HG02938 (cell line): ENCODE measurements around the gene NXNL2.

ENCODE experiments used
- ATAC-seq: cut with Tn5 transposase; IDR thresholded peaks from one replicate; pipeline ENCODE4 v1.9.1; 2021; ENCODE audit warnings: mild to moderate bottlenecking, moderate library complexity; ENCODE audit not compliant: unreplicated experiment

Gene NXNL2

DNA sequence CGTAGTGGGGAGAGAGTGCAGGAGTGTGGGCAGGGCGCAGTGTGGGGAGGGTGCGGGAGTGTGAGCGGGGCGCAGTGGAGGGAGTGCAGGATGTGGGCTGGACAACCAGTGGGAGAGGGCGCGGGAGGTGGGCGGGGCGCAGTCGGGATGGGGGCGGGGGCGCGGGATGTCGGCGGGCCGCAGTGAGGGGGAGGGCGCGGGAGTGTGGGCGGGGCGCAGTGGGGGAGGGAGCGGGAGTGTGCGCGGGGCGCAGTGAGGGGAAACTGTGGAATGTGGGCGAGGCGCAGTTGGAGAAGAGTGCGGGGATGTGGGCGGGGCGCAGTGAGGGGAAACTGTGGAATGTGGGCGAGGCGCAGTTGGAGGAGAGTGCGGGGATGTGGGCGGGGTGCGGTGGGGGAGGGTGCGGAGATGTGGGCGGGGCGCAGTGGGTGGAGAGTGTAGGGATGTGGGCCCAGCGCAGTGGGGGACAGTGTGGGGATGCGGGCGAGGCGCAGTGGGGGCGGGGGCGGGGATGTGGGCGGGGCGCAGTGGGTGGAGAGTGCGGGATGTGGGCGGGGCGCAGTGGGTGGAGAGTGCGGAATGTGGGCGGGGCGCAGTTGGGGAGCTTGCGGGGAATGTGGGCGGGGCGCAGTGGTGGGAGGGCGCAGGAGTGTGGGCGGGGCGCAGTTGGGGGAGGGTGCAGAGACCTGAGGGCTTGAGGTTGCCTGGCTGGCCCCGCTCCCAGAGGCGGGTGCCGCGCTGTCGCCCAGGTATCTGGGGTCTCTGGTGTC is at the start of gene NXNL2:
Gene NXNL2, plus strand, starts transcription at position 723 of the 770 bp plus-strand sequence. CDS start 257 bp downstream, outside the sequence.
- ATAC-seq, result no peak

DNA sequence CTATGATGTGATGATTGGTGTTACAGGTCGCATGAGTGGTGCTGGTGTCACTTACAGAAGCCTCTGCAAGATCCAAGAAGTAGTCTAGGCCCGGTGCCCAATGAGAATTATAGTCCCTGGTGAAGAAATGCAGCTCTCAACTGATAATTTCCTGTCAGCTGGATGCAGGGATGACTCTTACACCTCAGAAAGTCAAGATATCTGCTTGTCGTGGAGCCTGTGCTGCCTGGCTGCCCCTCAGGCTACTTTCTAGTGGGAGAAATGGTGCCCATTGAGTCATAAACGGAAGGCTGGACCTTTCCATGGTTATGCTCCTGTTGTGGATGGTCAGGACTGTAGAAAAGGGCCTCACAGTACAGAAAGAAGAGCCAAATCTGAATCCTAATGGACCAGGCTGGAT is 46.8 kb upstream of the NXNL2 start:
- no peak for ATAC-seq

DNA sequence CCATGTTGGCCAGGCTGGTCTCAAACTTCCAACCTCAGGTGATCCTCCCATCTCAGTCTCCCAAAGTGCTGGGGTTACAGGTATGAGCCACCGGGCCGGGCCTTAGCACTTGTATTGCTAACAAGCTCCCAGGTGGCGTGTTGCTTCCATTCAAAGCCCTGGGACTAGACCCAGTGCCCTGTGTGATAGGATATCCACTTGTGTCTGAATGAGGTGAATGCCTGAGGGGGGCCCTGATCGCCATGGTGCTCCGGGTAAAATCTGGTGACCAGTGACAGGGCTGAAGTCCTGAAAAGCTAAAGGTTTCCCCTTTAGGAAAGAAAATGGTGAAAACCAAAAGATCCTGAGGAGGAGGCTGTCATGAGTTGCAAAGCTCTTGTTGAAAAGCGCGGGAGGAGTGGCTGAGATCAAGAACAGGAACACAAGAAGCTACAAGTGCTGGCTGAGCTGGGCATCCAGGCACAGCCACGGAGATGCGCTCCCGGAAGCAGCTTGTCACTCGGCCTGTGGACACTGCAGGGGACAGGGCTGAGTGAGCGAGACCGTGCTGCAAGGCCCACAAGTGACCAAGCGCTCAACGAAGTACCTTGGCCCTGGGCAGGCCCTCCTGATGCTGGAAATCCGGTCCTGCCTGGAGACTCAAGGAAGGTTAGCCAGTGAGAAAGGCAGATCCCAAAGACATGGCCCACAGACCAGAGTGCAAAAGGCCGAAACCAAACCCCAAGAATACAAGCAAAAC is 39.8 kb upstream of the NXNL2 start:
- no peak for ATAC-seq

DNA sequence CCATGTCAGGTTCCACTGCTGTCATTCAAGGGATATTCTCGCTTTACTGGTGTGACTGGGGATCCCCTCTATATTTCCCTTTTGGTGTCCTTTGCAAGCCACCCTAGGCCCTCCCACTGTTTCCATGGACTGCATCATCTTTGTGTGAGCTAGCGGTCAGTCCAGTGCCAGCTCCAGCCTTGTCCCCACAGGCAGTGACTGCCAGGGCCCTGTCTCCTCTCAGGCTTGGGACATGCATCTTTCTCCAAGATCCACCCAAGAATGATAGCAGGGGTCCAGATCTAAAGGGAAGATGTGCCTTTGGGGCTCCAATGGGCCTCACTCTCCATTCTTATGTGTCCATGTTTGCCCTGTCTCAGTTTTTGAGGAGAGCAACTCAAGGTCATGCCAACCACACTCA is 37.8 kb upstream of the NXNL2 start:
- ATAC-seq, result no peak

DNA sequence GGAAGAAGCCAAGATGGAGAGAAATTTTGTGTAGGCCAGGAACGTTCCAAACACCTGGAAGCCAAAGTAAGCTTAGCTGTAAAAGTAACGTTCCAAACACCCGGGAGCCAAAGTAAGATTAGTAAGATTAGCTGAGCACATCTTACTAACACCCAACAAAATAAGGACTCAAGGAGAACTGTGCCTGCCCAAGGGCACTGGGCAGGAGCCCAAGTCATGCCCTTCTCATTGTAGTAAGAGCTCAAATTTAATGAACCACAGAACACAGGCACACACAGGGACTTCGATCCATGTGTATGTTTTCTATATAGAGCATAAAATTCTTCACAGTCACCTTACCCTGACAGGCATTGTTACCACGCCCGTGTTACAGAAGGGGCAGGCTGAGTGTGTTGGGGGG is 36.1 kb upstream of the NXNL2 start:
- no peak for ATAC-seq

DNA sequence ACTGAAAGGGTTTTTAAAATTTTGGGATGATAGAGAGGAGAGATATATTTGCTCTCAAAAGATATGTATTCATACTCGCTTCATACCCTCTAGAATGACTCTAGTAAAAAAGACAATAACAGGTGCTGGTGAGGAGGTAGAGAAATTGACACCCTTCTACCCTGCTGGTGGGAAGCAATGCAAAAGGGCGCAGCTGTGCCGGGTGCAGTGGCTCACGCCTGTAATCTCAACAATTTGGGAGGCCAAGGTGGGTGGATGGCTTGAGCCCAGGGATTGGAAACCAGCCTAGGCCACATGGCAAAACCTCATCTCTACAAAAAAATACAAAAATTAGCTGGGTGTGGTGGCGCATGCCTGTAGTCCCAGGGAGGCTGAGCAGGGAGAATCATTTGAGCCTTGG is 33.9 kb upstream of the NXNL2 start:
- no peak for ATAC-seq

DNA sequence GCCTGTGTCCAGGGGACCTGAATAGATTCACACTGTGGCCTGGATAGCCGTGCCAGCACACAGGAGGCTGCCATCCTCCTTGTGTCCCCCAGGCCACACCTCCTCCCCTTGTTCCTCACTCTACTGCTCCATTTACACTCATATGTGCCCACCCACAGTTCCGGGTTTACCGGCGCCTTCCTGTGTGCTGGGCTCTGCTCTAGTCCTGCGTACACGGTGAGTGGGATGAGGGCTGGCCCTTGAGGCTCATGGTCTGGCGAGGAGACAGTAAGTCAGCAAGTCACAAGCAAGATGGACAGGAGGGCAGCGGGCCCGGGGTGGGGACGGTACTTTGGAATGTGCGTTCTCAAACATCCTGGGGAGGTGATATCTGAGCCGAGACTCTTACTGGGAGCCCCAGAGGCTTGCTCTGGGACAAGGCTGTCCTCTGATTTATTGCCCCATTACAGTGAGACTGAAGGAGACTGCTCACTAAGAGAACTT is 32.4 kb upstream of the NXNL2 start:
- no peak for ATAC-seq

DNA sequence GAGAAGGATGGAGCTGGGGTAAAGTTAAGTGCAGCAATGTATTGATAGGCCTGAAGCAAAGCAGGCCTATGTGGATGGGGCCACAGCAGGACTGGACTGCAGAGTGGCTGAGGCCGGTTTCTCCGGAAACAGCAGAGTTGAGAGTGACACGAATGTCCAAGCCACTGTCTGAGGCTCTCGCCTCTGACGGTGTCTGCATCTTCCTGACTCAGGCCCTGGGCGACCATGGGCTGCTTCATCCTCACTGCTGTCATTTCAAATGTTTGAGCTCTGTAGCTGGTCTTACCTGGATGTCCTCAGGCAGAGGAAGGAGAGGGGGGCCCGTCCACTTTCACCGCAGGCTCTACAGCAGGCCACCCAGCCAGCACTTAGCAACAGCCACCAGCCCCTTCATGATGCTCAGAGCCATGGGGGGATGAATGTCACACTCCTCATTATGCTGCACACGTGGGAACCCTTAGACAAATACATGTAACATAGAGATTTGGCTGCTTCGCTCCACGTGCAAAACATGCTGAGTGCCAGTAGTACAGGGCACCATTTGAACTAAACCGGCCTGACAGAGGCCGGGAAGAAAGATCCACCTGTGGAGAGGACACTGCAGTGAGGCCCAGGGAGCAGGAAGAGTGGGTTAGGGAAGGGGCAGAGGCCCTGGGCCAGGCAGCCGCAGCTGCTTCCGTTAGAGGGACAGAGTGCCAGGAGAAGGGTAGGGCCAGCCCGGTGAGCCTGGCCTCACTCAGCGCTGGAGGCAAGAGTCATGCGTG is 31.7 kb upstream of the NXNL2 start:
- ATAC-seq, result no peak

DNA sequence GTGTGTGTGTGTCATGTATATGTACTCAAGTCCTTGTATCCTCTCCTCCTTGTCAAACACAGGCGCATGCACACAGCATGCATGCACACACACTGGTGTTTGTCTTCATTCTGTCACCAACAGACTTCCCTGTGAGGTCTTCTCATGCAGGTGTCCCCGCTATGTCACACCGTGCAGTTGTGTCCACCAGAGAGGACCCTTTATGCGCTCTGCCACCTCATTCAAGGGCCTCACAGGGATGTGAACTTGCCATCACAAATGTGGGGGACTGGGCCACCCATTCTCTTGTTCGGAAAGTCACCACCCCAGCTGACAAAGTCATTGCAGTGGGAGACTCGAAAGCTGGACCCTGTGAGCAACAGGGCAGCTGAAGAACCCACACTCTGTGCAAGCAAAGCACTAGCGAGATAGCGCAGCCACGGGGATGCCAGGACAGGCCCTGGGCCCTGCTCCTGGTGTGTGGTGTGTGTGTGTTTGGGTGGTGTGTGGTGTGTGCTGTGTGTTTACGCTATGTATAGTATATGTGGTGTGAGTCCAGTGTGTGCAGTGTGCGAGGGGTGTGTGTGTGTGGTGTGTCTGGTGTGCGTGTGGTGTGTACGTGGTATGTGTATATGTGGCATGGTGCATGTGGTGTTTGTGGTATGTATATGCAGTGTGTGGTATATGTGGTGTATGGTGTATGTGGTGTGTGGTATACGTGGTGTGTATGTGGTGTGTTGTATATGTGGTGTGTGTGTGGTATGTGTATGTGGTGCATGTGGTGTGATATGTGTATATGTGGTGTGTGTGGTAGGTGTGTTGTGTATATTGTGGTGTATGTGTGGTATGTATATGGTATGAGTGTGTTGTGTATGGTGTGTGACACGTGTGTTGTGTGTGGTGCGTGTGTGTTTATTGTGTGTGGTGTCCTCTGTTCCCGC is 30.9 kb upstream of the NXNL2 start:
- no peak for ATAC-seq

DNA sequence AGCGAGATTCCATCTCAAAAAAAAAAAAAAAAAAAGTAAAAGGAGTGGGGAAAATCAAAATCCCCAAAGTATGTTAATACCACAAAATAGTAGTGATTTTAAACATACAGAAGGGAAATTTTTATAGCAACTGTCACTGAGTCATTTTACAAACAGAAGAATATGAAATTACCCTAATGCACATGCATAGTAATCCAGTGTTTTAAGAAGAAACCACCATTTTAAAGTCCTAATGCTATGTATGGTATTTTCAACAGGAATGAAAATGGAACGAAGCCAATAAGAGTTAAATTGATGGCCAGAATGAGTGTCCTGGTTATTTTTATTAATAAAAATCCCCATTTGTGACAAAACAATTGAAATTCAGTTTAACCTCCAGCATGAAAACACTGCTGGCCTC is 26.7 kb upstream of the NXNL2 start:
- no peak for ATAC-seq

DNA sequence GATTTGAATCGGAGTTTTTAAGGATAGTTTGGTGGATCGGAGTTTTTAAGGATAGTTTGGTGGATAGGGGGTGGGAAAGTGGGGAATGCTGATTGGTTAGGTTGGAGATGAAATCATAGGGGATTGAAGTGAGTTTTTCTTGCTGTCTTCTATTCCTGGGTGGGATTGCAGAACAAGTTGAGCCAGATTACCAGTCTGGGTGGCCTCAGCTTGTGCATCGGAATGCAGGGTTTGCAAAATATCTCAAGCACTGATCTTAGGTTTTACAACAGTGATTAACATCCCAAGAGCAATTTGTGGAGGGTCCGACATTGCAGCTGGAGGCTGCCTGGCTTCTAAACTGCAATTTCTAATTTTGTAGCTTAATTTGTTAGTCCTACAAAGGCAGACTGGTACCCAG is 23.1 kb upstream of the NXNL2 start:
- no peak for ATAC-seq

DNA sequence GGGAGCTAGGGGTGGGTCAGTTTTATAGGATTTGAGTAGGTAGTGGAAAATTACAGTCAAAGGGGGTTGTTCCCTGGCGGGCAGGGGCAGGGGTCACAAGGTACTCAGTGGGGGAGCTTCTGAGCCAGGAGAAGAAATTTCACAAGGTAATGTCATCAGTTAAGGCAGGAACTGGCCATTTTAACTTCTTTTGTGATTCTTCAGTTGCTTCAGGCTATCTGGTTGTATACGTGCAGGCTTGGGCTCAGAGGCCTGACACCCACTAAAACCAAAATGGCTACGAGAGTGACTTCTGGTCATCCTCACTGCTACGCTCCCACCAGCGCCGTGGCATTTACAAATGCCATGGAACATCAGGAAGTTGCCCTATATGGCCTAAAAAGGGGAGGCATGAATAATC is 20.7 kb upstream of the NXNL2 start:
- no peak for ATAC-seq

DNA sequence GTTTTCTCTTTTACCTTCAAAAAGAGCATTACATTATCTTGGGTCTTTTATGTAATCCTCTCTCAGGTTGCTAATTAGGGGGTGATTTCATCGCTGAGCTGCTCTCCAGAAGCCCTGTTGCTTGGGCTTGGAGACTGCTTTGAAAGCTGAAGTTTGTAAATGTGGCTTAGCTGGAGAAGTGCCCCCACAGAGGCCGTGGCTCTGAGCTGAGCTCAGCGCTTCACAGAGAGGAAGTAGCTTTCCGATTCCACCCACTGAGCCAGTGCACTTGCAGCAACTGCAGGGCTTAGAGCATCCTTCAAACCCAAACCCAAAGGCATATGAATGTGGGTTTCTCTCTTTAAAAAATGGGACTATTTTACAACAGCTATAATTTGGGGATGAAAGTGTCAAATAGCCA is 13.7 kb upstream of the NXNL2 start:
- no peak for ATAC-seq

DNA sequence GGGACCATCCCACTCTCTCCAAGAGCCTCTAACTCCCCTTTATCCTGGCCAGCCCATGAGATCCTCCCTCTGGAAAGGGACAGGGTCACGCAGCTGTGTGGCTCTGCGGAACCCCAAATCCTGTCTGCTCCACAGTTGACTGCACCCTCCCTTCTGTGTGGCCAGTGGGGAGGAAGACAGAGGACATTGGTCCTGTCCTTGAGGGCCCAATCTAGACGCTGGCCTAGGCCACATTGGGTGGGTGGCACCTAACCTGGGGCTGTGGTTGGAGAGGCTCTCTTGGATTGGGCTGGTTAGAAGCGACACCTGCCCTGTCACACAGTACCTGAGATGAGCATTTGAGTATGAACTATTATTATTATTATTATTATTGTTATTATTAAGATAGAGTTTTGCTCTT is 12.6 kb upstream of the NXNL2 start:
- no peak for ATAC-seq

DNA sequence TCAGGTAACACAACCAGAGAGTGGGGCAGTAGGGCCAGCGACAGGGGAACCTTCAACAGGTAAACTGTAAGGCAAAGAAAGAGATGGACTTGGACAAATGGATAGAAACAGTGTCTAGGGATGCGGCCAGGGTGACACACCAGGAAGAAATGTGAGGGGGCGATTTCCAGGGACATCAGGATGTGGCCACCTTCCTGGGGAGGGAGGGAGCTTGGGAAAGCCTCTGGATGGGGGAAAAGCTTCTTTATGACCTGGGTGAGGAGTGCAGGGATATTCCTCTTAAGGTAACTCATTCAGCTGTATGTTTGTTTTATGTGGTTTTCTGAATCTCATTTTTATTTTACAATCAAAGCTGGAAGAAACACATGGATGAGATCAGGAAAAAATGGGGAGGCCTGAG is 11.9 kb upstream of the NXNL2 start:
- no peak for ATAC-seq

DNA sequence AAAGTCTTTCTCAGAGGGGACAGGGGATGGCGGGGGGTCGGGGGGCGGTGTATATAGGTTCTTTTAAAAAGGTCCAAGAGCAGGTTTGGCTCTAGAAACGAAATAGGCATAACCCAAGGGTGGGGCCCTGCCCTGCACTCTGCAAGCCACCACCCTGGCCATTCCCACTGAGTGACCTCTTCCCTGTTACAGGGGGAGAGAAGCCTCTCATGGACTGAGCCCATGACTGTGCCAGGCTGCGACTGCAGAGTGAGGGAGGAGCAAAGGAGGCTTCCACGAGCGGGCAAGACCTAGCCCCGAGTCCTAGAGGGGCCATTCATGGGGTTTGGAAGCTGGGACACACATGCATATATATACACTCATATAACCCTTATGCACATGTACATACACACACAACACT is 10.1 kb upstream of the NXNL2 start:
- ATAC-seq, result no peak

DNA sequence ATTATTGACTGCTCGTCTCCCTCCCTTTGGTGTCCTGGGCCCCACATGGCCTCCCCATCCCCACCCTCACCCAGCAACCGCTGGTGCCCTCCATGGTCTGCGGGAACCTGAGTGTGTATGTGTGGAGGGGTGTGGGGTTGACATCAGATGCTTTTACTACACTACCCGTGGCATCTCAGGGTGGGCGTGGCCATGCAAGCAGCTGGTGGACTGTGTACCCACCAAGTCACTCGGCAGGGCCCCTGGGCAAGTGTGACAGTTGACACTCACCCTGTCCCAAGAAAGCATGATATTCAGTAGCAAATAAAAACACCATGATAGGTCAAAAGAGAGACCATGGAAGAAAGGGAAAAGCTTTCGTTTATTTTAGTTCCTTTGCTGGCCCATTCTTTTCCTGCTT is 7.4 kb upstream of the NXNL2 start:
- no peak for ATAC-seq

DNA sequence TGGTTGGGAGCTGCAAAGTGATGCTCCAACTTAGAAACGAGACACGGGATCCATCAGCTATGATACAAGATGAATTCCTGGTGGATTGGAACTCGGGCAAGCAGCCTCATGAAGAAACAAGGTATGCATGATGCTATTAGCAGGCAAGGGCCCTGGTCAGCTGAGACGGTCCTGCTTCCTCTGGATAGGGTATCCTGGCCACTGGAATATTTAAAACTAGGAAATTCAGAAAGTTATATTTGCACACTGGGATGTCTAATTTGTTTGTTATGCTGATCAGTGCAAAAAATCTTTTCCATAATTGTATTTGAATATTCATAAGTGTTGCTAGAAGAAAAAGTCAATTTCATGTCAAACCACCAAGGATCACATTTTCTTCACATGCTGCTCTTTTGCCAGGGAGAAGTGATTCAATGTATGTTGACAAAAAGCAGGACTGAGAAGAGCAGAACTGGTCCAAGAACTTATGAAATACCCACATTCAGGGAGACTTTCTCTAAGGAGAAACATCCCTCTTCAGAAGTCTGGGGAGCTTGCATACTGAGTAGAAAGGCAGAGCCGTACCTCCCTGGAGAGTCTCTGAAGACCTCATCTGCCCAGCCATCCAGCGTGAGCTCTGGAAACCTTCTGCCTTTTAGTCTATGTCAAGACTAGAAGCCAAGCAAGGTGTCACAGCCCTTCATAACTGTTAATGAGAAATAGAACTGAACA is 6.7 kb upstream of the NXNL2 start:
- ATAC-seq, result no peak

DNA sequence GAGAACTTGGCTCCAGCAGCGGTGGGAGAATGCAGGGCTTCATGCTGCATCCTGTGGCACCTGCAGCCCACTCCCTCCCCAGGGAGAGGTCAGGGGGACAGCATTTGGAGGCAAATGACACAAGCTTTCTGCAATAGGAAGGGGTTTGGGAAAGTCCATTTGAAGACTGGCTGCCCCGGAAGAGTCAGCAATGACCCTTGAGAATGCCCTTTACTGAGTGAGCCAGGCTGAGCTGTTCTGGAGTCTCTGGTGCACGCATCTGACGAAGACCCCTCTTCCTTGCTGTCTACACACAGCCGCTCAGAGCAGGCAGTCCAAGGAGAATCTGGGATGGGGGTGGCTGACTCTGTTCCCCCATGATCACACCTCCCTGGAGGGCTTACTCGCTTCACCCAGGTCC is 5.5 kb upstream of the NXNL2 start:
- ATAC-seq, result no peak

DNA sequence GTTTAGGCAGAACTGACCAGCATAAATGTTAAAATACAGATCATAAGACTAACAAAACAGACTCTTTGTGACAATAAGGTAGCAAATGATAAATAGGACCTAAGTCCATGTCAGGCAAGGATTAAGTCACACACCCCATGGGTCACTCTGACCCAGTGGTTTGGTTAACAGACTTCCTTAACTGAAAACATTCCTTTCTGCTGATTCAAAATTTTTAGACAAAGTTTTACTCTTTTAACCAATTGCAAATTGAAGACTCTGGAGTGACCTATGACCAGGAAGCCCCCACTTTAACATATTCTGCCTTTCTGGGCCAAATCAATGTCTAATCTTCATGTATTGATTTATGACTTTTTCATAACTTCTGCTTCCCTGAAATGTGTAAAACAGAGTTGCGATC is 4.9 kb upstream of the NXNL2 start:
- no peak for ATAC-seq
